HepG2 (cell line): ENCODE results near the gene CDH13. TPM values are rescaled to one million over a fixed set of nuclear protein-coding genes. Genes with fewer than 3 reads are reported as not detected.

Source experiments
- ATAC-seq: fragments of 200-7000 bp; cut with Tn5 transposase; 3 replicates; pipeline ENCODE4 v1.9.1; 2020; ENCODE audit warnings: mild to moderate bottlenecking, moderate library complexity
- BruUV-seq: library from RNA; stranded (reverse); fragments of 400-500 nt; replicated peaks from 2 replicates; lab custom pipeline; 2021; lab: Mats Ljungman, UMichigan
- CTCF ChIA-PET: fragments of 300-600 bp; formaldehyde crosslinking; extraction: SDS; loops from one replicate; lab custom pipeline; 2021; ENCODE audit warnings: low total read pairs, inconsistent platforms, low intra/inter-chr PET ratio; lab: Yijun Ruan, JAX
- POLR2A ChIA-PET: fragments of 350-600 bp; sonication (Branson Sonifier 250); formaldehyde crosslinking; loops from one replicate; lab custom pipeline; 2020; ENCODE audit warnings: antibody characterized with exemption, inconsistent platforms; lab: Yijun Ruan, JAX
- DNase-seq: peaks from one replicate; pipeline ENCODE4 v3.0.0-alpha.2; 2015; ENCODE audit warnings: low spot score
- FAIRE-seq: peaks from 3 replicates; lab custom pipeline; 2011; peaks lifted over from hg19 to GRCh38; lab: Jason Lieb, UNC
- H2AFZ ChIP-seq: one replicate; pipeline ENCODE4 v1.6.1; 2011; ENCODE audit warnings: low read length, inconsistent platforms
- H3K27ac ChIP-seq: fragments of 300-600 bp; 3 replicates; pipeline ENCODE4 v1.8.0; 2011; ENCODE audit warnings: mixed run types, mild to moderate bottlenecking, mixed read lengths, low read length, inconsistent platforms; ENCODE audit not compliant: insufficient read depth; ENCODE audit errors: extremely low read length
- H3K27me3 ChIP-seq, 2 experiments: fragments of 200-600 bp in 1 of 2; 2 replicates in 1 of 2; 3 replicates in 1 of 2; pipeline versions ENCODE4 v1.6.0 to v1.8.0; 2011; ENCODE audit warnings: low read length in 2 of 2, mild to moderate bottlenecking in 2 of 2, moderate library complexity in 2 of 2, inconsistent platforms in 1 of 2; ENCODE audit not compliant: insufficient read depth in 2 of 2, control insufficient read depth in 1 of 2
- H3K36me3 ChIP-seq, 2 experiments: fragments of 200-600 bp in 1 of 2; replicated peaks in 1 of 2; 2 replicates in 1 of 2; 3 replicates in 1 of 2; pipeline versions ENCODE4 v1.5.1 to v1.8.0; 2011; ENCODE audit warnings: low read length in 2 of 2, inconsistent platforms in 1 of 2; ENCODE audit not compliant: insufficient read depth in 2 of 2, control insufficient read depth in 1 of 2
- H3K4me1 ChIP-seq: 2 replicates; pipeline ENCODE4 v1.5.1; 2012; ENCODE audit warnings: low read length, inconsistent platforms; ENCODE audit not compliant: insufficient read depth
- H3K4me2 ChIP-seq: 2 replicates; pipeline ENCODE4 v1.6.0; 2011; ENCODE audit warnings: low read depth, low read length, inconsistent platforms
- H3K4me3 ChIP-seq, 3 experiments: fragments of 200-600 bp in 1 of 3; sonication (generic), shearing (Covaris generic) in 1 of 3; replicated peaks in 1 of 3; 2 replicates each; pipeline ENCODE4 v1.5.1; 2011 to 2016; ENCODE audit warnings: low read length in 3 of 3, inconsistent platforms in 2 of 3, low read depth in 2 of 3, mild to moderate bottlenecking in 2 of 3, control low read depth in 1 of 3, mixed read lengths in 1 of 3; ENCODE audit not compliant: insufficient read depth in 1 of 3
- H3K79me2 ChIP-seq: one replicate; pipeline ENCODE4 v1.6.1; 2011; ENCODE audit warnings: low read length, inconsistent platforms; ENCODE audit not compliant: insufficient read depth
- H3K9ac ChIP-seq: 2 replicates; pipeline ENCODE4 v1.6.0; 2011; ENCODE audit warnings: mild to moderate bottlenecking, low read depth, low read length, inconsistent platforms; ENCODE audit not compliant: insufficient read depth
- H3K9me3 ChIP-seq: 2 replicates; pipeline ENCODE4 v1.5.1; 2012; ENCODE audit warnings: mild to moderate bottlenecking, low read length
- H4K20me1 ChIP-seq: 2 replicates; pipeline ENCODE4 v1.6.0; 2011; ENCODE audit warnings: inconsistent platforms, mild to moderate bottlenecking, low read length, moderate library complexity; ENCODE audit not compliant: insufficient read depth
- ATAD3A ChIP-seq: sonication (generic); formaldehyde crosslinking; IDR thresholded peaks from 2 replicates; pipeline ENCODE4 v1.4.0; 2020; ENCODE audit warnings: missing genetic modification reagents
- DMAP1 ChIP-seq: IDR thresholded peaks from 2 replicates; pipeline ENCODE4 v1.6.1; 2016
- DPF2 ChIP-seq: sonication (generic); formaldehyde crosslinking; IDR thresholded peaks from 2 replicates; pipeline ENCODE4 v1.4.0; 2020; ENCODE audit warnings: mild to moderate bottlenecking, low read depth, missing genetic modification reagents, borderline replicate concordance
- MTA1 ChIP-seq: sonication (generic); formaldehyde crosslinking; IDR thresholded peaks from 2 replicates; pipeline ENCODE4 v1.4.0; 2020; ENCODE audit warnings: missing genetic modification reagents, mild to moderate bottlenecking, borderline replicate concordance
- NFE2L1 ChIP-seq: sonication (generic); formaldehyde crosslinking; IDR thresholded peaks from 2 replicates; pipeline ENCODE4 v1.4.0; 2020; ENCODE audit warnings: missing genetic modification reagents, mild to moderate bottlenecking, borderline replicate concordance
- NR2C2 ChIP-seq: sonication (generic); formaldehyde crosslinking; IDR thresholded peaks from 2 replicates; pipeline ENCODE4 v1.4.0; 2020; ENCODE audit warnings: missing genetic modification reagents, mild to moderate bottlenecking, moderate library complexity, borderline replicate concordance
- RAD21 ChIP-seq: fragments of 450-650 bp; formaldehyde crosslinking; IDR thresholded peaks from 2 replicates; pipeline ENCODE4 v1.5.0; 2020; ENCODE audit warnings: mild to moderate bottlenecking
- SRY ChIP-seq: sonication (generic); formaldehyde crosslinking; IDR thresholded peaks from 2 replicates; pipeline ENCODE4 v1.8.0; 2022; ENCODE audit warnings: mild to moderate bottlenecking, missing genetic modification reagents
- ZFP36L1 ChIP-seq: sonication (generic); formaldehyde crosslinking; IDR thresholded peaks from 2 replicates; pipeline ENCODE4 v1.8.0; 2022; ENCODE audit warnings: mild to moderate bottlenecking, missing genetic modification reagents, moderate library complexity
- ZFY ChIP-seq: sonication (generic); formaldehyde crosslinking; IDR thresholded peaks from 2 replicates; pipeline ENCODE4 v1.4.0; 2020; ENCODE audit warnings: missing genetic modification reagents
- ZNF230 ChIP-seq: sonication (generic); formaldehyde crosslinking; IDR thresholded peaks from 2 replicates; pipeline ENCODE4 v1.4.0; 2020; ENCODE audit warnings: mild to moderate bottlenecking, missing genetic modification reagents
- ZNF24 ChIP-seq: fragments of 450-650 bp; IDR thresholded peaks from 2 replicates; pipeline ENCODE4 v1.6.1; 2017; ENCODE audit warnings: antibody characterized with exemption, mild to moderate bottlenecking
- ZNF253 ChIP-seq: sonication (generic); formaldehyde crosslinking; IDR thresholded peaks from 2 replicates; pipeline ENCODE4 v1.8.0; 2022; ENCODE audit warnings: mild to moderate bottlenecking, missing genetic modification reagents, borderline replicate concordance
- ZNF274 ChIP-seq: sonication (generic); formaldehyde crosslinking; IDR thresholded peaks from 2 replicates; pipeline ENCODE4 v1.5.1; 2020; ENCODE audit warnings: mild to moderate bottlenecking, missing genetic modification reagents
- ZNF292 ChIP-seq: sonication (generic); formaldehyde crosslinking; IDR thresholded peaks from 2 replicates; pipeline ENCODE4 v1.8.1; 2022; ENCODE audit warnings: mild to moderate bottlenecking, low read depth, missing genetic modification reagents, borderline replicate concordance
- ZNF549 ChIP-seq: sonication (generic); formaldehyde crosslinking; IDR thresholded peaks from 2 replicates; pipeline ENCODE4 v1.5.0; 2020; ENCODE audit warnings: missing genetic modification reagents
- ZNF670 ChIP-seq: sonication (generic); formaldehyde crosslinking; IDR thresholded peaks from 2 replicates; pipeline ENCODE4 v1.8.0; 2022; ENCODE audit warnings: mild to moderate bottlenecking, missing genetic modification reagents, borderline replicate concordance
- ZNF773 ChIP-seq: sonication (generic); formaldehyde crosslinking; IDR thresholded peaks from 2 replicates; pipeline ENCODE4 v1.4.0; 2020; ENCODE audit warnings: missing genetic modification reagents, borderline replicate concordance
- WGBS: methylation state at CpG from one replicate; pipeline ENCODE4 v1.1.6; 2017; ENCODE audit warnings: low lambda C conversion rate; 5-methylcytosine and 5-hydroxymethylcytosine counted together
- in situ Hi-C: cut with HindIII; loops from 2 replicates; pipeline ENCODE4 v1.10.0; 2017; ENCODE audit warnings: low pct_unique_long_range_greater_than_20kb; ENCODE audit not compliant: extremely low pct_ligation_motif_present
- intact Hi-C: fragments of 100-400 bp; cut with micrococcal nuclease; formaldehyde crosslinking; loops from one replicate; pipeline ENCODE4 v1.10.0; 2022; ENCODE audit not compliant: unreplicated experiment
- polyA plus RNA-seq, 8 experiments: library from polyadenylated mRNA; depleted of rRNA in 3 of 8; stranded (reverse) in 7 of 8; unstranded in 1 of 8; fragments of >200 nt; fragmentation: Illumina TruSeq in 4 of 8; extraction: Trizol in 4 of 8; gene quantifications; 2 replicates each; pipeline versions ENCODE4 v1.2.1 to v1.2.3, GENCODE V29; 2011 to 2016; ENCODE audit warnings: low read depth in 4 of 8, missing spikeins in 1 of 8, mixed read lengths in 1 of 8; ENCODE audit not compliant: insufficient read depth in 1 of 8
- total RNA-seq, 5 experiments: library from RNA; depleted of rRNA; stranded (reverse); fragments of >200 nt; fragmentation: Illumina TruSeq; extraction: Trizol; gene quantifications; 2 replicates each; pipeline ENCODE4 v1.2.3, GENCODE V29; 2016; ENCODE audit warnings: low read depth in 1 of 5
- TF ChIP-seq, protein P1 (sequence below): IDR thresholded peaks from 2 replicates; pipeline ENCODE4 v1.6.1; 2016; ENCODE audit warnings: missing genetic modification reagents, missing compliant biosample characterization
- TF ChIP-seq, protein P2 (sequence below): sonication (generic); formaldehyde crosslinking; IDR thresholded peaks from 2 replicates; pipeline ENCODE4 v1.5.0; 2020; ENCODE audit warnings: missing genetic modification reagents, mild to moderate bottlenecking, borderline replicate concordance

CDH13 gene
- total and polyA plus RNA-seq, 2 of the 13 experiments (the other 11 are each of a cell fraction or from before 2014, with no cell fraction given), result not detected

DNA sequence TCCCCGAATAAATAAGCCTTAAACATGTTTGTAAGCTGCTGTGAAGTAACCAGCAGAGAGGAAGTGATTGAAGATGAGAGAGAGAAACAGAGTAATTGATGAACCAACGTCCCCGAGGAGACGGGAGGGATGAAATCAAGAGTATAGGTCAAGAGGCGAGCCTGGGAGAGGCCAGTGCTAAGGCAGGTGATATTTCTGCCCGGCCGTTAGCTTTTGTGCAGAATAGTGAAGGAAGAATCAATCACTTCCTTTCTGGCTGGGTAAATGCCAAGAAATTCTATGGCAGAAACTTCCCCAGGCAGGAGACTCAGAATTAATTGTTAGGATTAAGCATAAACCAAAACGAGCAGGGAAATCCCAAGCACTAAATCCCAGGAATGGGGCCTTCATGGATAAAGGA is 273.8 kb downstream of the CDH13 start:
- no peak overlapping the region for H3K4me3 ChIP-seq
- ChIA-PET CTCF (no interaction called here), POLR2A (no interaction called here)
- DNase-seq, result no peak
- BruUV-seq, result no TSS peak
- no peaks in the 10 kb centered on the region for H3K27me3 ChIP-seq
- H4K20me1 ChIP-seq, result no peaks in the 10 kb centered on the region
- intact Hi-C loops (no loop called here), in situ Hi-C loops (no loop called here)
- H3K9me3 ChIP-seq, result peaks cover 17% of the 10 kb centered on the region; the same call in 1 of the 2 replicates
- 3% methylated on average over 8 of the region's 8 CpGs for WGBS
- H3K79me2 ChIP-seq, result no peaks in the 10 kb centered on the region
- no peak overlapping the region for H3K4me2 ChIP-seq
- no peak for ATAC-seq
- no peak for FAIRE-seq
- no peak overlapping the region for H3K27ac ChIP-seq
- no peak overlapping the region for H2AFZ ChIP-seq
- no peaks in the 10 kb centered on the region for H3K4me1 ChIP-seq
- TF ChIP-seq MTA1 (CRISPR knock-in tag) (no peak), ZNF253 (no peak), ZNF230 (CRISPR knock-in tag) (no peak)
- no peaks in the 10 kb centered on the region for H3K36me3 ChIP-seq
- no peak overlapping the region for H3K9ac ChIP-seq

DNA sequence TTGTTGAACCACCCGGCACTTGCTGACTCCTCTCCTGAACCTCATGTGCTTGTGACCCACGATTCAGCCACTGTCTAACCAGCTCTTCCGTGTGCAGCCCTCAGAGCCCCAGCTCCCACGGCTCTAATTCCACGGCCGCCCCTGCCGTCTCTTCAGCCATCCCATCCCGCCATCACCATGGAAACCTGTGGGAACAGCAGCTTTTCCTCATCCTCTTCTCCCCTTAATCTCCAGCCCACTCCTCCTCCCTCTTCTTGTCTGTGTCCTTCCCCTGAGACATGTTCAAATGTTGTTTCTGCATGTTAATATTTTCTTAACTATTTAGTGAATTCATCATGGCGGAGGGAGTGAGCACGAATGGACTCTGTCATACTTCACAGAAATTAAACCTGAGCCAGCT is 285.2 kb downstream of the CDH13 start:
- DNase-seq, result no peak
- H3K9ac ChIP-seq, result no peak overlapping the region
- ChIA-PET CTCF (no interaction called here), POLR2A (no interaction called here)
- in situ Hi-C loops (no loop called here), intact Hi-C loops (no loop called here)
- peaks cover 26% of the 10 kb centered on the region for H3K9me3 ChIP-seq
- H3K27ac ChIP-seq, result no peak overlapping the region
- no peaks in the 10 kb centered on the region for H3K4me1 ChIP-seq
- H2AFZ ChIP-seq, result no peak overlapping the region
- H3K79me2 ChIP-seq, result no peaks in the 10 kb centered on the region
- no peak for ATAC-seq
- no TSS peak for BruUV-seq
- H3K36me3 ChIP-seq, result no peaks in the 10 kb centered on the region
- H4K20me1 ChIP-seq, result no peaks in the 10 kb centered on the region
- no peak overlapping the region for H3K4me3 ChIP-seq
- WGBS, result 29% methylated on average over 10 of the region's 10 CpGs
- no peak overlapping the region for H3K4me2 ChIP-seq
- H3K27me3 ChIP-seq, result no peaks in the 10 kb centered on the region
- FAIRE-seq, result no peak
- no peak for TF ChIP-seq ATAD3A (CRISPR knock-in tag)
- no peak for TF ChIP-seq ZNF670 (CRISPR knock-in tag)
- TF ChIP-seq, protein P1, sequence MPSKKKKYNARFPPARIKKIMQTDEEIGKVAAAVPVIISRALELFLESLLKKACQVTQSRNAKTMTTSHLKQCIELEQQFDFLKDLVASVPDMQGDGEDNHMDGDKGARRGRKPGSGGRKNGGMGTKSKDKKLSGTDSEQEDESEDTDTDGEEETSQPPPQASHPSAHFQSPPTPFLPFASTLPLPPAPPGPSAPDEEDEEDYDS (CRISPR knock-in tag), result no peak
- TF ChIP-seq, protein P2, sequence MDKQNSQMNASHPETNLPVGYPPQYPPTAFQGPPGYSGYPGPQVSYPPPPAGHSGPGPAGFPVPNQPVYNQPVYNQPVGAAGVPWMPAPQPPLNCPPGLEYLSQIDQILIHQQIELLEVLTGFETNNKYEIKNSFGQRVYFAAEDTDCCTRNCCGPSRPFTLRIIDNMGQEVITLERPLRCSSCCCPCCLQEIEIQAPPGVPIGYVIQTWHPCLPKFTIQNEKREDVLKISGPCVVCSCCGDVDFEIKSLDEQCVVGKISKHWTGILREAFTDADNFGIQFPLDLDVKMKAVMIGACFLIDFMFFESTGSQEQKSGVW (CRISPR knock-in tag), result no peak
- TF ChIP-seq ZNF24, result no peak
- TF ChIP-seq ZFY (CRISPR knock-in tag), result no peak
- TF ChIP-seq DPF2 (CRISPR knock-in tag), result no peak
- TF ChIP-seq NFE2L1, result no peak
- no peak for TF ChIP-seq SRY (CRISPR knock-in tag)
- no peak for TF ChIP-seq ZNF292
- TF ChIP-seq DMAP1 (CRISPR knock-in tag), result no peak
- TF ChIP-seq RAD21, result no peak
- no peak for TF ChIP-seq NR2C2 (CRISPR knock-in tag)
- TF ChIP-seq ZNF274 (CRISPR knock-in tag), result no peak
- no peak for TF ChIP-seq ZNF549 (CRISPR knock-in tag)
- TF ChIP-seq ZFP36L1 (CRISPR knock-in tag), result no peak
- no peak for TF ChIP-seq ZNF773
